Stimulated activated CD8-positive, alpha-beta memory T cell treated with anti-CD3 and anti-CD28 coated beads, Interleukin-15, amount 100 ng/mL, for 4 hours (primary cell): ENCODE data around the gene HAO2.

ENCODE experiments used
- DNase-seq, 2 donors: peaks; one replicate each; pipeline ENCODE4 v3.0.0-alpha.2; 2020; ENCODE audit warnings: low read depth in 2 of 2

Gene HAO2

GRCh38 chr1:119380304-119380703 lies 11.7 kb downstream of the HAO2 start:
- no peak for DNase-seq

- DNase-seq = no peak
Observed at GRCh38 chr1:119380983-119381662, 12.5 kb downstream of the HAO2 start.

DNA sequence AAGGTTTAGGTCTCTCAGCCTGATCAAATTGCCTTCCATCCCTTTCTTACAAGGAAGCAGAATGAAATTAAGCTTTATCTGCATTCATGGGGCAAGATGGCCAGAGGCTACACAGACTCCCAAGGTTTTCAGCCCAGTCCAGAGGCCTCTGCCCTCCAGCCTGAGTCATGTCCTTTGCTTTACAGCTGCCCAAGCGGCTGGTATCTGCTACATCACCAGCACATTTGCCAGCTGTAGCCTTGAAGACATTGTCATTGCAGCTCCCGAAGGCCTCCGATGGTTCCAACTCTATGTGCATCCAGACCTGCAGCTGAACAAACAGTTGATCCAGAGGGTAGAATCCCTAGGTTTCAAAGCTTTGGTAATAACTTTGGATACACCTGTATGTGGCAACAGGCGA lies 16.0 kb downstream of the HAO2 start:
- no peak for DNase-seq

- no peak for DNase-seq
Observed at GRCh38 chr1:119385650-119386049, 17.1 kb downstream of the HAO2 start.

DNA sequence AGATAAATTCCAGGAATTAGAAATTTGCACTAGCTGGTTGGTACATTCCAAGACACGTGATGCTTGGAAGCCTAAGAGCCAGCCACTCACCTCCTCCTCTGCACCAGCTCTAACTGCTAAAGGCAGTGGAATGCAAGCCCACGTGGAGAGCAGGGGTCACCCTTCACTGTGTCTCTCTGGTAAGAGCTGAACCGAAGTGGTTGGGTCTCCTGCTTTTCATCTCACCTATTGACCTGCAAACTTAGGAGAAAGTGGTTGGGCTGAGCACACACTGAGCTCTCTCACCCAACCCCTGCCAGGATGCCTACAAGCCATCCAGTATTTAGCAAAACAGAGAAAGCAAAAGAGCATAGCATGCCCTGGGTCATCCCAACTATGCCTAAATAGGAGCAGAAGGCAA lies 19.3 kb downstream of the HAO2 start:
- no peak for DNase-seq

- no peak for DNase-seq
Observed at GRCh38 chr1:119388450-119388849, 19.9 kb downstream of the HAO2 start.

DNA sequence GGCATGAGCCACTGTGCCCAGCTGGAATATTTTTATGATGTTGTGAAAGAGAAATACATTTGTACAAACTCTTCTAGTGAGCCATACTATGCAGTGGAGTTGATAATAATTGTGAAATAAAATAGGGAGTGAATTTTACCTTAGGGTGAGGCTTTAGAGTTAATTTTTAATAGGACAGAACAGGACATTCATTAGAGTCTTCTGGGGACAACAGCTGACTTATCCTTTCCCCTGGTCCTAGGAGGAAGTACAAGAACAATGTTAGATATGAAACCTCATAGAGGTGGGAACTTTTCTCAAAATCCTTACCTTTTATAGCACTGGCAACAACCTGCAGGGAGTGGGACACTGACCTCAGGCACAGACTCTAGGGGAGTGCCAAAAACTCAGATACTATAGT lies 21.9 kb downstream of the HAO2 start:
- DNase-seq = no peak

- no peak for DNase-seq
Observed at GRCh38 chr1:119391749-119392148, 23.2 kb downstream of the HAO2 start.

GRCh38 chr1:119394085-119394484 lies 25.5 kb downstream of the HAO2 start:
- no peak for DNase-seq

GRCh38 chr1:119396982-119397381 lies 28.4 kb downstream of the HAO2 start:
- no peak for DNase-seq

GRCh38 chr1:119397986-119398385 lies 29.4 kb downstream of the HAO2 start:
- no peak for DNase-seq

DNA sequence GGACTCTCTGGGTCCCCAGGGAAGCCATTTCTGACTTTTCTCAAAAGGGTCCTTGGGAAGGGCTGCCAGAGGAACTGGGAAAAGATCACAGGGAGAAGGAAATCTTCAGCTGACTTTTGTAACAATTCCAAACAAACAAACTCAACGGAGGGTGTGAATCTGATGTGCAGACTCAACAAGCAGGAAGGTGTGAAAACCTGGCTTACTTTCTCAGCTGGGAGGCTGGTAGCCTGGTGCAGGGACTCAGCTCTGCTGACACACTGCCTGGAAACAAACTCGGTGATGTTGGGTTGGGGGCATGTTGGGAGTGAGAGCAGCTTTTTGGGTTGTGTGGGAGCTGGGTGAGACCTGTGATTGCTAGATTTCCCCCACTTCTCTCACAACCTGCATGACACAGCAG lies 36.2 kb downstream of the HAO2 start:
- DNase-seq = no peak

- DNase-seq = no peak
Observed at GRCh38 chr1:119409731-119410130, 41.1 kb downstream of the HAO2 start.

GRCh38 chr1:119410961-119411360 lies 42.4 kb downstream of the HAO2 start:
- DNase-seq = no peak

- DNase-seq = no peak
Observed at GRCh38 chr1:119414950-119415349, 46.4 kb downstream of the HAO2 start, which contains the start of gene HSD3B2. Gene HSD3B2, plus strand, starts transcription at chr1:119415150. Its CDS starts 270 bp downstream, at chr1:119415420.

DNA sequence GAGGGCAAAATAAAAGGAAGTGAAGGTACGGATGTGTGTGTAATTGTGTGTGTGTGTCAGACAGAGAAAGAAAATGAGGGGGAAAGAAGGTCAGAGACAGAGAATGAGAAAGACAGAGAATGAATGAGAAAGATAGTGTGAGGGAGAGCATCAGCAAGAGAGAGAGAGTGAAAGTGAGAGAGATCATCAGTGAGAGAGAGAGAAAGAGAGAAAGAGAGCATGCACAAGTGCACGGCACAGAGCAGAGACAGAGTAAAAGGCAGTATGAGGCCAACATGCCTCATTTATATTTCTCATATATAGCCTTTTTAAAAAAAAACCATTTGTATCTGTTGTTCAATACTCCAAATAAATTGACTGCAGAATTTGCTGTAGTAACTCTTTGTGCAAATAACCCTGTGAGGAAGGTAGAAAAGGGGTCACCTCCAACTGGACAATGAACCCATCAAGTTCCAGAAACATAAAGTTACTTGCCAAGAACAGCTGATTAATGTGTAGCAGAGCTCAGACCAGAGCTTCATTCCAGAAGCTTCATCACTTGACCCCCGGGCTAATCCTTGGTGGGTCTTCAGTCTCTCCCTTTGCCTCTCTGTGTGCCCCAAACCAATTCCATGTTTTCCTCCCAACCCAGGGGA lies 47.5 kb downstream of the HAO2 start:
- DNase-seq = no peak

- no peak for DNase-seq
Observed at GRCh38 chr1:119419109-119419508, 50.5 kb downstream of the HAO2 start.

DNA sequence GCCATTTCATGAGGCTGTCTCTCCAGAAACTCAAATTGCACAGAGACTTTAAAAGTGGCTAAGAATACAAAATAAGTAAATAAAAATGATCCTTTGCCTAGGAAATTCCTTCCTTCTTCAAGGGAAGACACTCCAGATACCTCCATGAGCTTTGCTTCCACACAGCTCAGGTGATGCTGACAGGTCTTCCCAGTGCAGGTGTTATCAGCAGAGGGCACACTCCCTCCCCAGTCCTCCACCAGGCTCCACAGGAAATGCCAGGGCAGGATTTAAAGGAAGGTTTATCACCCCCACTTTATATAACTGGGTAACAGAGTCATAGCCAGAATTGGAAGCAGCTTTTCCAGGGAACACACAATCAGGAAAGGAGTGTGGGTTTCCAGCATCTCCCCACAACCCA lies 52.1 kb downstream of the HAO2 start:
- DNase-seq = no peak

GRCh38 chr1:119422631-119423030 lies 54.0 kb downstream of the HAO2 start:
- DNase-seq = no peak

GRCh38 chr1:119428991-119429390 lies 60.4 kb downstream of the HAO2 start:
- no peak for DNase-seq

GRCh38 chr1:119429687-119430086 lies 61.1 kb downstream of the HAO2 start:
- DNase-seq = no peak

- no peak for DNase-seq
Observed at GRCh38 chr1:119430486-119430885, 61.9 kb downstream of the HAO2 start.

GRCh38 chr1:119431836-119432235 lies 63.3 kb downstream of the HAO2 start:
- no peak for DNase-seq

DNA sequence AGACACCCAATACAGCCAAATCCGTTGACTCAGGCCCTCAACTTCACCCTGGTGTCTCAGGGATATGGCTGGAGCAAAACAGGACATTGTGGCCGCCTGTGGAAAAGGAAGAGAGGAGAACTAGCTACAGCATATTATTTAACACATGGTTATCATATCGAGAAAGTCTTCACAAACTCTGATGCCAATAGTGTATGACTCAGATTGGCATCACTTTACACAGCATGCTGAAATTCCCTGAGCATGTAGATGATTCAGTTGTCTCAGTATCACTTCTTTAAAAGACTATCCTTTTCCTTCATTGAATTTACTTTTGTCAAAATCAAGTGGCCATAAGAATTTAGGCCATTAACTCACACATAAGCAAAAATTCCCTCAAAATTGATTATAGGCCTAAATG lies 66.5 kb downstream of the HAO2 start:
- no peak for DNase-seq
